GM23338 (cell line): ENCODE measurements around the gene MECP2. TPM values are rescaled to one million over a fixed set of nuclear protein-coding genes. Genes with fewer than 3 reads are reported as not detected.

Experiments used
- ATAC-seq: fragments of 200-7000 bp; cut with Tn5 transposase; 3 replicates; pipeline ENCODE4 v1.9.1; 2020
- DNase-seq: peaks from one replicate; pipeline ENCODE4 v3.0.0-alpha.2; 2015; ENCODE audit warnings: low spot score
- H2AFZ ChIP-seq: fragments of 200-600 bp; sonication (generic); 2 replicates; pipeline ENCODE4 v1.8.0; 2016; ENCODE audit warnings: antibody characterized with exemption, mild to moderate bottlenecking, moderate library complexity
- H3F3A ChIP-seq: fragments of 200-600 bp; sonication (generic); replicated peaks from 2 replicates; pipeline ENCODE4 v1.8.0; 2017; ENCODE audit warnings: antibody characterized with exemption, mixed run types, low read depth
- H3K27ac ChIP-seq: fragments of 200-600 bp; sonication (generic); 2 replicates; pipeline ENCODE4 v1.6.1; 2016; ENCODE audit warnings: low read depth
- H3K27me3 ChIP-seq: fragments of 200-600 bp; sonication (generic); 2 replicates; pipeline ENCODE4 v1.8.0; 2016; ENCODE audit warnings: mild to moderate bottlenecking, mixed run types, moderate library complexity; ENCODE audit not compliant: insufficient read depth
- H3K36me3 ChIP-seq: fragments of 200-600 bp; sonication (generic); 2 replicates; pipeline ENCODE4 v1.8.0; 2016; ENCODE audit warnings: mild to moderate bottlenecking; ENCODE audit not compliant: insufficient read depth
- H3K4me1 ChIP-seq: fragments of 200-600 bp; sonication (generic); 2 replicates; pipeline ENCODE4 v1.8.0; 2016; ENCODE audit warnings: mild to moderate bottlenecking, moderate library complexity; ENCODE audit not compliant: insufficient read depth
- H3K4me2 ChIP-seq: fragments of 200-600 bp; sonication (generic); 2 replicates; pipeline ENCODE4 v1.7.1; 2017; ENCODE audit warnings: mixed run types
- H3K4me3 ChIP-seq: fragments of 200-600 bp; sonication (generic); 2 replicates; pipeline ENCODE4 v1.6.1; 2016; ENCODE audit warnings: mixed run types
- H3K79me2 ChIP-seq: fragments of 200-600 bp; sonication (generic); replicated peaks from 2 replicates; pipeline ENCODE4 v1.8.0; 2017; ENCODE audit warnings: mild to moderate bottlenecking; ENCODE audit not compliant: insufficient read depth
- H3K9me2 ChIP-seq: fragments of 200-600 bp; sonication (generic); 2 replicates; pipeline ENCODE4 v1.8.0; 2017; ENCODE audit not compliant: insufficient read depth
- H4K20me1 ChIP-seq: fragments of 200-600 bp; sonication (generic); replicated peaks from 2 replicates; pipeline ENCODE4 v1.8.0; 2017; ENCODE audit warnings: mild to moderate bottlenecking; ENCODE audit not compliant: insufficient read depth
- H3K27ac Mint-ChIP-seq: 2 replicates; pipeline ENCODE4 v1.8.0; 2020; ENCODE audit warnings: inconsistent platforms, mild to moderate bottlenecking, moderate library complexity, mixed read lengths
- H3K27me3 Mint-ChIP-seq: 3 replicates; pipeline ENCODE4 v1.8.0; 2022; ENCODE audit warnings: low read depth, mild to moderate bottlenecking, moderate library complexity, mixed read lengths, inconsistent platforms; ENCODE audit not compliant: insufficient read depth, poor library complexity
- H3K36me3 Mint-ChIP-seq: 3 replicates; pipeline ENCODE4 v1.8.0; 2021; ENCODE audit warnings: low read depth, mild to moderate bottlenecking, inconsistent platforms, moderate library complexity, mixed read lengths
- H3K4me1 Mint-ChIP-seq: 3 replicates; pipeline ENCODE4 v1.8.0; 2020; ENCODE audit warnings: mild to moderate bottlenecking, inconsistent platforms, mixed read lengths
- H3K4me3 Mint-ChIP-seq: 3 replicates; pipeline ENCODE4 v1.8.0; 2021; ENCODE audit warnings: moderate library complexity, mild to moderate bottlenecking, inconsistent platforms, mixed read lengths
- H3K9me3 Mint-ChIP-seq: 3 replicates; pipeline ENCODE4 v1.8.0; 2020; ENCODE audit warnings: moderate library complexity, mild to moderate bottlenecking, inconsistent platforms, mixed read lengths
- CREB1 ChIP-seq: fragments of 250-450 bp; sonication (Bioruptor Pico); IDR thresholded peaks from 2 replicates; pipeline ENCODE4 v1.5.0; 2020; ENCODE audit warnings: low read depth, mild to moderate bottlenecking, moderate library complexity
- ETS1 ChIP-seq: IDR thresholded peaks from 2 replicates; pipeline ENCODE4 v1.6.1; 2016; ENCODE audit warnings: antibody characterized with exemption
- JUNB ChIP-seq: IDR thresholded peaks from one replicate; pipeline ENCODE4 v1.6.1; 2016; ENCODE audit warnings: antibody characterized with exemption; ENCODE audit not compliant: unreplicated experiment
- POLR2AphosphoS5 ChIP-seq: IDR thresholded peaks from 2 replicates; pipeline ENCODE4 v1.6.1; 2016; ENCODE audit warnings: antibody characterized with exemption, low read depth
- STAT1 ChIP-seq: IDR thresholded peaks from one replicate; pipeline ENCODE4 v1.6.1; 2016; ENCODE audit warnings: antibody characterized with exemption; ENCODE audit not compliant: unreplicated experiment
- ZNF331 ChIP-seq: fragments of 250-450 bp; sonication (Bioruptor Pico); IDR thresholded peaks from 2 replicates; pipeline ENCODE4 v1.5.0; 2020; ENCODE audit warnings: low read depth, mild to moderate bottlenecking, moderate library complexity
- ZNF462 ChIP-seq: fragments of 250-450 bp; sonication (Bioruptor Pico); IDR thresholded peaks from 2 replicates; pipeline ENCODE4 v1.5.0; 2020; ENCODE audit warnings: mild to moderate bottlenecking, moderate library complexity
- polyA plus RNA-seq: library from polyadenylated mRNA; unstranded; fragments of >200 nt; fragmentation: Nextera tagmentation; extraction: Ambion mirVana; gene quantifications from 2 replicates; pipeline ENCODE4 v1.2.1, GENCODE V29; 2016
- total RNA-seq: library from RNA; depleted of rRNA; stranded (reverse); fragments of >200 nt; shearing (Covaris generic); gene quantifications from 2 replicates; pipeline ENCODE4 v1.2.3, GENCODE V29; 2014

The MECP2 gene
- total and polyA plus RNA-seq, 2 experiments from 2014 or later: 27.7 to 32.7 TPM

GRCh38 chrX:154039577-154039976 lies 57.9 kb downstream of the MECP2 start:
- H3K4me1 ChIP-seq: peaks cover 25% of the 10 kb centered on the region; the same call in 1 of the 2 replicates
- peaks cover 11% of the 10 kb centered on the region; the same call in 1 of the 3 replicates for H3K36me3 Mint-ChIP-seq
- H3K27ac Mint-ChIP-seq: no peak overlapping the region
- H3K4me3 ChIP-seq: no peak overlapping the region
- H3K9me3 Mint-ChIP-seq: no peaks in the 10 kb centered on the region
- no peak for ATAC-seq
- H3K36me3 ChIP-seq: no peaks in the 10 kb centered on the region
- H4K20me1 ChIP-seq: no peaks in the 10 kb centered on the region
- no peak overlapping the region for H3K4me2 ChIP-seq
- H2AFZ ChIP-seq: no peak overlapping the region
- TF ChIP-seq JUNB: no peak
- no peak for TF ChIP-seq ZNF331 (CRISPR knock-in tag)
- TF ChIP-seq CREB1: no peak
- no peak for TF ChIP-seq POLR2AphosphoS5
- TF ChIP-seq ZNF462 (CRISPR knock-in tag): no peak
- no peak for TF ChIP-seq ETS1
- TF ChIP-seq STAT1: no peak
- H3F3A ChIP-seq: no peaks in the 10 kb centered on the region
- H3K79me2 ChIP-seq: peaks cover 37% of the 10 kb centered on the region
- no peak overlapping the region for H3K27ac ChIP-seq
- H3K27me3 ChIP-seq: no peaks in the 10 kb centered on the region
- no peak for DNase-seq
- H3K4me3 Mint-ChIP-seq: no peak overlapping the region
- H3K9me2 ChIP-seq: no peaks in the 10 kb centered on the region
- H3K27me3 Mint-ChIP-seq: peaks cover 2% of the 10 kb centered on the region
- H3K4me1 Mint-ChIP-seq: peaks cover 44% of the 10 kb centered on the region
